Heart left ventricle (tissue), 13 donors: ENCODE results near the gene CELF4.

Source experiments
- POLR2A ChIP-seq, 2 donors: fragments of 450-650 bp; IDR thresholded peaks; one replicate each; pipeline ENCODE4 v1.6.1; 2017; ENCODE audit warnings: antibody characterized with exemption in 2 of 2, mild to moderate bottlenecking in 2 of 2, moderate library complexity in 2 of 2
- TF ChIP-seq, protein P1 (sequence below), 12 donors: fragments of 200-600 bp; sonication (generic) in 4 of 12; IDR thresholded peaks; one replicate each; pipeline versions ENCODE4 v1.5.0 to v1.8.0; 2018 to 2022; ENCODE audit warnings: antibody characterized with exemption in 12 of 12, mild to moderate bottlenecking in 5 of 12
- donor health status: ischemic (EF 13 %, LVEDD 7.1; RV severe dilation, severe dysfunction).
- donor health status: DM: no; HTN: yes; CAD: no.
- donor health status: DM: no; HTN: no; CAD: no.
- donor health status: ischemic (EF 25% LVEDD 6.9; RV normal size, moderate dysfunction).
- donor health status: ischemic (EF 25% LVEDD 5.7; RV mildly dilated, moderate dysfunction).
- donor health status: ischemic (EF 35%, LVEDD 5.7; RV mildly dilated, moderate dysfunction).
- donor health status: nonischemic (EF 11% LVEDD 7.7; RV severe dilation, severe dysfunction).
- donor health status: DM: yes; HTN: yes; CAD: no.
- donor health status: PGD.
- donor health status: ischemic (EF 29% LVEDD 5.4; RV normal size, mild dysfunction).
- donor health status: nonischemic (EF 23%, LVEDD 6.1; RV moderate dilation, normal function).

DNA sequence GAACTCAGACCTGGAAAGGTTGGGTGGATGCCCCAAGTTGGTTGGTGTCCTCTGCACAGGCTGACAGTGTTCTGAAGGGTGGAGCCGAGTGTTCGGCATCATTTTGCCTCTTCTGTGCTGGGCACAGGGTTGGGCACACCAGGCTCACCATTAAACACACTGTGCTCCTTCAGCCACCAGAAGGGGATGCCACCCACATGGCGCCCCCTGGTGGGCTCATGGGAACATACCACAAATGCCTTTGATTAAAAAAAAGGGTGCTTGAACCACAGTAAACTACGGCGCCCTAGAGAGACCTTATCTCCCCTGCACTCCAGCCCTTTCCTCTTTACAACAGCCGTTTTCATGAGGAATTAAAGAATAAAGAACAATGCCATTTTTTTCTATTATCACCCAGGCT, 89.4 kb downstream of the CELF4 start:
- TF ChIP-seq, protein P1, sequence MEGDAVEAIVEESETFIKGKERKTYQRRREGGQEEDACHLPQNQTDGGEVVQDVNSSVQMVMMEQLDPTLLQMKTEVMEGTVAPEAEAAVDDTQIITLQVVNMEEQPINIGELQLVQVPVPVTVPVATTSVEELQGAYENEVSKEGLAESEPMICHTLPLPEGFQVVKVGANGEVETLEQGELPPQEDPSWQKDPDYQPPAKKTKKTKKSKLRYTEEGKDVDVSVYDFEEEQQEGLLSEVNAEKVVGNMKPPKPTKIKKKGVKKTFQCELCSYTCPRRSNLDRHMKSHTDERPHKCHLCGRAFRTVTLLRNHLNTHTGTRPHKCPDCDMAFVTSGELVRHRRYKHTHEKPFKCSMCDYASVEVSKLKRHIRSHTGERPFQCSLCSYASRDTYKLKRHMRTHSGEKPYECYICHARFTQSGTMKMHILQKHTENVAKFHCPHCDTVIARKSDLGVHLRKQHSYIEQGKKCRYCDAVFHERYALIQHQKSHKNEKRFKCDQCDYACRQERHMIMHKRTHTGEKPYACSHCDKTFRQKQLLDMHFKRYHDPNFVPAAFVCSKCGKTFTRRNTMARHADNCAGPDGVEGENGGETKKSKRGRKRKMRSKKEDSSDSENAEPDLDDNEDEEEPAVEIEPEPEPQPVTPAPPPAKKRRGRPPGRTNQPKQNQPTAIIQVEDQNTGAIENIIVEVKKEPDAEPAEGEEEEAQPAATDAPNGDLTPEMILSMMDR (IDR thresholded peaks at IDR 0.05): peak; percentile 29 to 57 (median 48)
- no peak for TF ChIP-seq POLR2A (IDR thresholded peaks at IDR 0.05)
